MM.1S (cell line): ENCODE results near the gene TNRC18.

Source experiments
- DNase-seq: peaks from one replicate; pipeline ENCODE4 v3.0.0-alpha.2; 2015
- H2AFZ ChIP-seq: fragments of 300-600 bp; sonication (generic); 2 replicates; pipeline ENCODE4 v1.6.0; 2016; ENCODE audit warnings: antibody characterized with exemption, low read length
- H3F3A ChIP-seq: fragments of 300-600 bp; sonication (generic); 2 replicates; pipeline ENCODE4 v1.6.1; 2016; ENCODE audit warnings: mild to moderate bottlenecking, antibody characterized with exemption, low read length, moderate library complexity, mixed read lengths; ENCODE audit not compliant: insufficient read depth
- H3K27ac ChIP-seq: fragments of 300-600 bp; sonication (generic); 2 replicates; pipeline ENCODE4 v1.5.1; 2016; ENCODE audit warnings: mild to moderate bottlenecking, low read length
- H3K27me3 ChIP-seq: fragments of 300-600 bp; sonication (generic); replicated peaks from 2 replicates; pipeline ENCODE4 v1.6.0; 2016; ENCODE audit warnings: low read length; ENCODE audit not compliant: insufficient read depth
- H3K36me3 ChIP-seq: fragments of 300-600 bp; sonication (generic); replicated peaks from 2 replicates; pipeline ENCODE4 v1.6.1; 2016; ENCODE audit warnings: mild to moderate bottlenecking, low read length, mixed read lengths; ENCODE audit not compliant: insufficient read depth
- H3K4me1 ChIP-seq: fragments of 300-600 bp; sonication (generic); 2 replicates; pipeline ENCODE4 v1.6.1; 2016; ENCODE audit warnings: low read length, mixed read lengths
- H3K4me2 ChIP-seq: fragments of 300-600 bp; sonication (generic); 2 replicates; pipeline ENCODE4 v1.6.0; 2016; ENCODE audit warnings: low read depth, low read length
- H3K4me3 ChIP-seq: fragments of 300-600 bp; sonication (generic); 2 replicates; pipeline ENCODE4 v1.5.1; 2016; ENCODE audit warnings: low read length, mixed read lengths
- H3K79me2 ChIP-seq: fragments of 300-600 bp; sonication (generic); 2 replicates; pipeline ENCODE4 v1.6.1; 2016; ENCODE audit warnings: mixed run types, low read length, mixed read lengths
- H3K9ac ChIP-seq: fragments of 300-600 bp; sonication (generic); 2 replicates; pipeline ENCODE4 v1.6.1; 2016; ENCODE audit warnings: low read length, mixed read lengths
- H3K9me2 ChIP-seq: fragments of 300-600 bp; sonication (generic); replicated peaks from 2 replicates; pipeline ENCODE4 v1.6.1; 2016; ENCODE audit warnings: mild to moderate bottlenecking, low read length, mixed read lengths; ENCODE audit not compliant: insufficient read depth
- H3K9me3 ChIP-seq: fragments of 300-600 bp; sonication (generic); replicated peaks from 2 replicates; pipeline ENCODE4 v1.6.1; 2016; ENCODE audit warnings: mild to moderate bottlenecking, low read length, mixed read lengths; ENCODE audit not compliant: insufficient read depth
- H4K20me1 ChIP-seq: fragments of 300-600 bp; sonication (generic); 2 replicates; pipeline ENCODE4 v1.6.1; 2016; ENCODE audit warnings: mild to moderate bottlenecking, low read length, moderate library complexity, mixed read lengths; ENCODE audit not compliant: insufficient read depth
- EZH2 ChIP-seq: fragments of 300-600 bp; sonication (generic); optimal IDR thresholded peaks from 2 replicates; pipeline ENCODE3; 2017; ENCODE audit warnings: low read depth, mild to moderate bottlenecking, antibody characterized with exemption, low read length, mixed read lengths
- EZH2phosphoT487 ChIP-seq: fragments of 300-600 bp; sonication (generic); IDR thresholded peaks from 2 replicates; pipeline ENCODE4 v1.6.1; 2018; ENCODE audit warnings: antibody characterized with exemption, low read length
- TF ChIP-seq, protein P1 (sequence below): fragments of 300-600 bp; sonication (generic); IDR thresholded peaks from 2 replicates; pipeline ENCODE4 v1.5.1; 2016; ENCODE audit warnings: antibody characterized with exemption, low read length, mixed read lengths

TNRC18 gene

DNA sequence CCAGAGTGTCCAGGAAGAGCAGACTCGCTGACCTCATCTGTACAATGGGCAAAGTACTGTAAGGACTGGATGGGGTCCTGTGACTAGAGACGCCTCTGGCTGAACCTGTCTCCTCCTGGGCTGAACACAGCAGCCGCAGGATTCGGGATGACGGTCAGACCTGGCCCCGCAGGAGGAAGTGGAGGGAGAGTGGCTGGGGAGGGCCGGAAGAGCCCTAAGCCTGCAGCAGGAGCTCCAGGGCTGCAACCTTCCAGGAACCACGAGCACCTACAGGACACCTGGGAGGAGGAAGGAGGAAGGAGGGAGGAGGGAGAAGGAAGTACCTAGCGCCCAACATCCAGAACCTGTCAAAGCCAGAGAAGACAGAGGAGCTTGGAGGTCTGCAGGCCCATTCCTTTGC is 30.3 kb downstream of the TNRC18 start:
- no peak overlapping the region for H3K9ac ChIP-seq
- H3K4me3 ChIP-seq: no peak overlapping the region
- DNase-seq: no peak
- no peaks in the 10 kb centered on the region for H3K9me2 ChIP-seq
- peaks cover 43% of the 10 kb centered on the region for H3K79me2 ChIP-seq
- H3K4me2 ChIP-seq: no peak overlapping the region
- H3F3A ChIP-seq: peaks cover 11% of the 10 kb centered on the region
- H3K27ac ChIP-seq: no peak overlapping the region
- H3K4me1 ChIP-seq: peaks cover 6% of the 10 kb centered on the region
- H4K20me1 ChIP-seq: no peaks in the 10 kb centered on the region
- H3K9me3 ChIP-seq: no peaks in the 10 kb centered on the region
- H2AFZ ChIP-seq: no peak overlapping the region
- H3K36me3 ChIP-seq: no peaks in the 10 kb centered on the region
- no peaks in the 10 kb centered on the region for H3K27me3 ChIP-seq
- no peak for TF ChIP-seq EZH2phosphoT487
- TF ChIP-seq EZH2: no peak
- TF ChIP-seq, protein P1, sequence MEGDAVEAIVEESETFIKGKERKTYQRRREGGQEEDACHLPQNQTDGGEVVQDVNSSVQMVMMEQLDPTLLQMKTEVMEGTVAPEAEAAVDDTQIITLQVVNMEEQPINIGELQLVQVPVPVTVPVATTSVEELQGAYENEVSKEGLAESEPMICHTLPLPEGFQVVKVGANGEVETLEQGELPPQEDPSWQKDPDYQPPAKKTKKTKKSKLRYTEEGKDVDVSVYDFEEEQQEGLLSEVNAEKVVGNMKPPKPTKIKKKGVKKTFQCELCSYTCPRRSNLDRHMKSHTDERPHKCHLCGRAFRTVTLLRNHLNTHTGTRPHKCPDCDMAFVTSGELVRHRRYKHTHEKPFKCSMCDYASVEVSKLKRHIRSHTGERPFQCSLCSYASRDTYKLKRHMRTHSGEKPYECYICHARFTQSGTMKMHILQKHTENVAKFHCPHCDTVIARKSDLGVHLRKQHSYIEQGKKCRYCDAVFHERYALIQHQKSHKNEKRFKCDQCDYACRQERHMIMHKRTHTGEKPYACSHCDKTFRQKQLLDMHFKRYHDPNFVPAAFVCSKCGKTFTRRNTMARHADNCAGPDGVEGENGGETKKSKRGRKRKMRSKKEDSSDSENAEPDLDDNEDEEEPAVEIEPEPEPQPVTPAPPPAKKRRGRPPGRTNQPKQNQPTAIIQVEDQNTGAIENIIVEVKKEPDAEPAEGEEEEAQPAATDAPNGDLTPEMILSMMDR: no peak

DNA sequence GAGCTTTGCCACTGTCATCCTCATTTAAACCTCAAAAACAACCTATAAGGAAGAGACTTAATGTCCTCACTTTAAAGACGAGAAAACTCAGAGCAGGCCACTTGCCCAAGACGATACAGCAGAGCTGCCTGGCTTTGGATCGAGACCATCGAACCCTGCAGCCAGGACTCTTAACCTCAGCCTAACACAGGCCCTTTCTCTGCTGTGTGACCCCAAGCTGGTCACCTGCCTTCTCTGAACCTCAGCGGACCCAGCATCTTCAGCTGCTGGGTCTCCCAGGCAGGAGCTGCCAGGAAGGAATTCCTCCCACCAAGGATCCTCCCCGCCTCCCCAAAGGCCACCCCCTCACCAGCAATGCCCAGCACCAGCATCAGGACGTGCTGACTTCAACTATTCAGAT is 32.7 kb downstream of the TNRC18 start:
- no peak overlapping the region for H3K4me3 ChIP-seq
- no peaks in the 10 kb centered on the region for H3K27me3 ChIP-seq
- peaks cover 6% of the 10 kb centered on the region; the same call in 1 of the 2 replicates for H3K36me3 ChIP-seq
- H3K4me2 ChIP-seq: no peak overlapping the region
- no peaks in the 10 kb centered on the region for H3K9me3 ChIP-seq
- no peaks in the 10 kb centered on the region for H4K20me1 ChIP-seq
- H3K9ac ChIP-seq: no peak overlapping the region
- H2AFZ ChIP-seq: no peak overlapping the region
- no peak overlapping the region for H3K27ac ChIP-seq
- H3K4me1 ChIP-seq: no peaks in the 10 kb centered on the region
- H3K79me2 ChIP-seq: peaks cover 47% of the 10 kb centered on the region
- DNase-seq: no peak
- no peaks in the 10 kb centered on the region for H3F3A ChIP-seq
- TF ChIP-seq, protein P1: no peak
- TF ChIP-seq EZH2 (no peak), EZH2phosphoT487 (no peak)
- H3K9me2 ChIP-seq: no peaks in the 10 kb centered on the region

DNA sequence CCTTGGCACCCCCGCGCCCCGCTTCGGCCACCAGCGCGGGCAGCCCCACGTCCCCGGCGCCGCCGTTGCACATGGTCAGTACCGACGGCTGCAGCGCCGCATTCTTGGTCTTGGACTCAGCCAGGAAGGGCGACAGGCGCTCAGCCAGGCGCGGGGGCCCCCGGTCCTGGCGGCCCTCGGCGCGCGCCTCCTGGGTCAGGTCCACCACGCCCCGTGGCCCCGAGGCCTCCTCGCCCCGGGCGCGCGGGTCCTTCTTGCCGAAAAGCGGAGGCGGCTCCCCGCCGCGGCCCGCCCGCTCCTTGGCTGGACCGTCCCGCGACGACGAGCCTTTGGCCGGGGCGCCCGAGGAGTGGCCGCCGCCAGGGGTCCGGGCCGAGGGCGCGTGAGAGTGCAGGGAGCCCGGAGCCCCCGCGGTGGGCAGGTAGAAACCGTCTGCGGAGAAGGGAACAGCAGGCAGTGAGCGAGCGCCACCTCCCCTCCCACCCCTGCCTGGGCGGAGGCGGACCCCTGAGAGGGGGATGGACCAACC is 34.7 kb downstream of the TNRC18 start:
- H3K27me3 ChIP-seq: no peaks in the 10 kb centered on the region
- no peak for TF ChIP-seq EZH2
- TF ChIP-seq, protein P1: no peak
- no peak for TF ChIP-seq EZH2phosphoT487
- no peak overlapping the region for H3K27ac ChIP-seq
- no peak overlapping the region for H2AFZ ChIP-seq
- H3K9me3 ChIP-seq: no peaks in the 10 kb centered on the region
- no peaks in the 10 kb centered on the region for H4K20me1 ChIP-seq
- H3K4me2 ChIP-seq: no peak overlapping the region
- no peak overlapping the region for H3K4me3 ChIP-seq
- peaks cover 6% of the 10 kb centered on the region; the same call in 1 of the 2 replicates for H3K36me3 ChIP-seq
- H3F3A ChIP-seq: no peaks in the 10 kb centered on the region
- no peaks in the 10 kb centered on the region for H3K9me2 ChIP-seq
- H3K4me1 ChIP-seq: no peaks in the 10 kb centered on the region
- DNase-seq: no peak
- H3K9ac ChIP-seq: no peak overlapping the region
- peaks cover 39% of the 10 kb centered on the region for H3K79me2 ChIP-seq
